HG02938 (cell line): ENCODE measurements around the gene PXMP2.
A peak's percentile ranks its signal among the peaks of the same experiment; 100 is the strongest.

Experiments used
- ATAC-seq: cut with Tn5 transposase; IDR thresholded peaks from one replicate; pipeline ENCODE4 v1.9.1; 2021; ENCODE audit warnings: mild to moderate bottlenecking, moderate library complexity; ENCODE audit not compliant: unreplicated experiment

Gene PXMP2

DNA sequence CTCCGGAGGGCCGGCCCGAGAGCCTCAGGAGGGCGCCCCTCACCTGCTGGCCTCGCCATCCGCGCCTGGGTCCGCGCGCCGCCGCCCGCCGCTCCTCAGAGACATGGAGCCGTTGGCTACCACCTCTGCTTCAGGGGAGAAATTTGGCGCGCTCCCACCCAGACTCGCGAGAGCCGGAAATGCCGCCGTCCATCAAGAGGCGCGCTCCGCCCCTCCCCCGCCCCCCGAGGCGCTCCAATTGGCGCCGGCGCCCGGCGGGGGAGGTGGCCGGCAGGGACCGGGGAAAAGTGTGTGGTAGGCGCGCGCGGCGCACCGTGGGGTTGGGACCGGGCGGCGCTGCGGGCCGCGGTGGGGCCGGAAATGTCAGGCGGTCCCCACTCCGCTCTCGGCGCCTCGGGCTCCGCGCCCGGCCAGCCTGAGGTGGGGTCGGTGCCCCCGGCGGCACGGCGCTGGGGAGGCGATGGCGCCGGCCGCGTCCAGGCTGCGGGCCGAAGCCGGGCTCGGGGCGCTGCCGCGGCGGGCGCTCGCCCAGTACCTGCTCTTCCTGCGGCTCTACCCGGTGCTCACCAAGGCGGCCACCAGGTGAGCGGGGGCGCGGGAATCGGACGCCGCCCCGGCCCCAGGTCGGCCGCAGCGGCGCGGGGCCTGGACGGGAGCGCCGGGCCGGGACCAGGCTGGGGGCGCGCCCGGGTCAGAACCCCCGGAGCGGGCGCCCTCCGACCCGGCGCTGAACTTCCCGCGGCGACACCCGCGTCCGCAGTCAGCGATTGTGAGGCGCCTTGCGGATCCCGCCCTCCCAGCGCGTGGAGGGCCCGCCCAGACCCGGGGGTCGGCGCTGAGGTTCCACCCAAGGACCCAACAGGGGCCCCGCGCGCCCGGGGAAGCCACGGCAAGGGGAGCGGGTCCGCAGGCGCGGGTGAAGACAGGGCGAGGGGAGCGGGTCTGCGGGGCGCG is at the start of gene PXMP2, which contains the start of gene POLE:
Gene PXMP2, plus strand, starts transcription at position 377 of the 954 bp plus-strand sequence. Its CDS starts 84 bp downstream, at position 461.
Gene POLE, minus strand, starts transcription at position 132 of the 954 bp plus-strand sequence. Its CDS starts 27 bp downstream, at position 105.
- peak; percentile 84 for ATAC-seq

DNA sequence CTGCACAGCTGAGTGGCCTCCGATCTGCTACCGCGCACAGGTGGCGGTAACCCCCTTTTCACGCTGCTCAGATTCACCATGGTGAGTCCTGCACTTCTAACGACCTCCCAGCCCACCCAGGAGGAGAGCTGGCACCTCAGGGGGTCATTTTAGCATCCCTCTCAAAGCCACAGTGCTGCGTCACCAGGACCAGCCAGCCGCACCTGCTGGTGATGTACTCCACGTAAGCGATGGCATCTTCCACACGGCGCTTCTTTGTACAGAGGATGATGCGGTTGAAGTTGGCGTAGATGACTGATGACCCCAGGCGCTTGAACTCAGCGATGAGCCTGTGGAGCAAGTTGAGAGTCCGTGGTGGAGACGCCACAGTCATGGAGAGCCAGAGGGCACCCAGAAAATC is 49.6 kb upstream of the PXMP2 start:
- no peak for ATAC-seq

DNA sequence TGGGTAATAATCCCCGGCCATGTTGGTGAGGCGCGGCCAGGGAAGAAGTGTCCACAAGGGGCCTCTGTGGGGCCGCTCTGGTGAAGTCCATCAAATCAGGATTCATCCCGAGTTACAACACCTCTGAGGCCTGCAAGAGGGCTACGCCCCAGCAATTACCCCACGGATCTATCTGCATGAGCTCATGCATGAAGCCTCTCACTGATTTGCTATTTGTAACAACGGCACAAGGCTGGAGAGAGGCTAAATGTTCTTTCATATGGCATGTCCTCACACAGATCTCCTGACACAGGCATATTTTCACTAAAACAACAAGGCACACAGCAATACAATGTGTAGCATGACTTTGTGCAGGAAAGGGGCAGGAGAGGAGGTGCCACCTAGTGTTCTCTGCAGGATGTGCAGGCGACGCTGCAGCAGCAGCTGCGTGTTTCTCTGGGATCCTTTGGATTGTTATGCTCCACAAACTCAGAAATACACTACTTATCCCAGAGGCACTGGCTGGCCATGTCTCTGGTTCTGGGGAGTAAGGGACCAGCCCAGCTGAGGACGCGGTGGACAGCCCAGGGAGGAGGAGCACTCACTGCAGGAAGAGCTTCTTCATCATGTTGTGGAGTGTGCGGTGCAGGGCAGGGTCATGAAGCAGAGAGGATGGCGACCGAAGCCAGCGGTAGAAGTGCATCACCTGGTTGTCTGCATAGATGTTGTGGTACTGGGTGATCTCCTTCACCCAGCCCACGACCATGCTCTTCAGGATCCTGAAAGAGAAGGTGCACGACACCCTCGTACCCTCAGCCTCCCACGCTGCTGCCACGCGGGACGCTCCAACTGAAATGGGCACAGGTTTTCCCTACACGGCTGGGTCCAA is 48.6 kb upstream of the PXMP2 start:
- ATAC-seq, result no peak

DNA sequence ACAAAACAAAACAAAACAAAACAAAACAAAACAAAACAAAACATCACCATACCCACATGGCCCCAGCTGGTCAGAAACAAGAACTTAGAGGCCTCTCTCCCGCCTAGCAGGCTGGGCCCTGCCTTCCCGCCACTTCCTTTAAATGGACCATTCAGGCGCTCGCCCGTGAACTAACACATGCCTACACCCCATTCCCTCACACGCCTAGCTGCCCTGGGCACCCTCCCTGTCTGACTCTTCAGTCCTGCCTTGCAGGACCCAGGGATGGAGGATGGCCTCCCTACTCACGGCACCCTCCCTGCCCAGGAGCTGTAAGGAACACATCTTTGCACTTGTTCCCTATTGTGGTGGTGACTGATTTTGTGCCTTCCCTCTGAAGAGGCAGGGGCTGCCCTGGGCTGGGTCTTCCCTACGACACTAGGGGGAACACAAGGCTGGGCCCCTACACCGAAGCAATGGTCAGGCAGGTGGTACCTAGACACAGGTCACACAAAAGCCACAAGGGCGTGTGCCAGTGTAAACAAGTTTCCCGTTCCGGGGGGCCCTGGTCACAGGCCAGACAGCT is 47.3 kb upstream of the PXMP2 start:
- no peak for ATAC-seq

GRCh38 chr12:132640936-132641335 is 46.5 kb upstream of the PXMP2 start:
- ATAC-seq, result no peak

GRCh38 chr12:132641811-132642650 is 45.4 kb upstream of the PXMP2 start:
- no peak for ATAC-seq

- ATAC-seq, result no peak
Observed at GRCh38 chr12:132642846-132643835, 44.2 kb upstream of the PXMP2 start.

- ATAC-seq, result no peak
Observed at GRCh38 chr12:132646850-132647249, 40.5 kb upstream of the PXMP2 start.

GRCh38 chr12:132647858-132648257 is 39.5 kb upstream of the PXMP2 start:
- ATAC-seq, result no peak

- ATAC-seq, result no peak
Observed at GRCh38 chr12:132648616-132649225, 38.7 kb upstream of the PXMP2 start.

DNA sequence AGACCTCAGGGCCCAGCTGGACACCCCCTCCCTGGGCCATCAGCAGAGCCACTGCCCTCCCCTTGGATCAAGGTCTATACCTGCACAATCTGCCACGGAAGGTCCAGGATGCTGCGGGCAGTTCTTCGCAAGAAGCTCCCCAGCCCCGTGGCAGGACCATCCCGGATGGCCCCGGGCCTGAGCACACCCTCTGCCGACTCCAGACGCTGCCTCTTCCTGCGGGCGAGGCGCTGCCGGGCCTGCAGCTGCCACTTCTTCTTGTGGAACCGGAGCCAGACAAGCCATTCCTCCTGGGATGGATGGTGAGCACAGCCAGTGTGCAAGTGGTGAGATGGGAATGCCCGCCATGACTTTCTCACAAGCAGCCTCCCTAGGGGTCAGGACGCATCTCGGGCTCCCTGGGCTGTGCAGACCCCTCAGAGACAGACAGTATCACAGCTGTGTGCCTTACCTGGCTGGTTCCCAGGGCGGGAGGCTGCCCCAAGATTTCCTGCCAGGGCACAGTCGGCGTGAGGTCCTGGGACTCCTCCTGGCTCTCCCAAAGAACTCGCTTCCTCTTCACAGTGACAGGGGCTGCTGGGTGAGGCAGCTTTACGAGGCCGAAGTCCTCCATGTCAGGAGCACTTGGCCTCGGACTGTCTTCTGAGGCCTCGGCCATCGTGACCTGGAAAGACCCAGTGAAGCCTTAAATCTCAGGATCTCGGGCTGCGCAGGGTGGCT is 38.0 kb upstream of the PXMP2 start:
- ATAC-seq, result no peak

- no peak for ATAC-seq
Observed at GRCh38 chr12:132651444-132652100, 35.8 kb upstream of the PXMP2 start.

DNA sequence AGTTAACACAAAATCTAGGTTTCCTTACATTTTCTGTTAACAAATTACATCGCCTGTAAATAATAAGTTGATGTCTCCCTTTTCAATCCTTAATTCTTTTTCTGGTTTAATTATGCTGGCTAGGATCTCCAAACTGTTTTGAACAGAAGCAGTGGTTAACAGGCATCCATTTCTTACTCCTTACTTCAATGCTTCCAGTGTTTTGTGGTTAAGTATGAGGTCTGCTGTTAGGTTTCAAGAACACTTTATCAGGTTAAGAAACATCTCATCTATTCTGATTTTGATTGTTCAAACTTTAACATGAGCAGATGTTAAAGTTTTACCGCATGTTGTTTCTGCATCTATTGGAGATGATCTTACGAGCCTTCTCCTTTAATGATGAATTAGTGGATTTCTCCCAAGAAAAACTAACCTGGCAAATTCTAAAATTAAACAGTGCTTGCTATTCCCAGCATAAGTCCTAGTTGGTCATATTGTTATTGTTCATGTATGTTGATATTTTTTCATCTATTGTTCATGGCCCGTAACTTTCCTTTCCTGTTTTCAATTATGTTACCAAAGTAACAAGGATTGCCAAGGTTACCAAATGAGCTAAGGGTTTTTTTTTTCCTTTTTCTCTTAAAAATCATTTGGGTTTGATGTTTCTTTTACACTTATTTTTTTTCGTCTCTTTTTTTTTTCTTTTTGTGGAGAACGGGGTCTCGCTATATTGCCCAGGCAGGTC is 33.7 kb upstream of the PXMP2 start:
- ATAC-seq, result no peak

GRCh38 chr12:132657004-132657727 is 30.2 kb upstream of the PXMP2 start:
- no peak for ATAC-seq

DNA sequence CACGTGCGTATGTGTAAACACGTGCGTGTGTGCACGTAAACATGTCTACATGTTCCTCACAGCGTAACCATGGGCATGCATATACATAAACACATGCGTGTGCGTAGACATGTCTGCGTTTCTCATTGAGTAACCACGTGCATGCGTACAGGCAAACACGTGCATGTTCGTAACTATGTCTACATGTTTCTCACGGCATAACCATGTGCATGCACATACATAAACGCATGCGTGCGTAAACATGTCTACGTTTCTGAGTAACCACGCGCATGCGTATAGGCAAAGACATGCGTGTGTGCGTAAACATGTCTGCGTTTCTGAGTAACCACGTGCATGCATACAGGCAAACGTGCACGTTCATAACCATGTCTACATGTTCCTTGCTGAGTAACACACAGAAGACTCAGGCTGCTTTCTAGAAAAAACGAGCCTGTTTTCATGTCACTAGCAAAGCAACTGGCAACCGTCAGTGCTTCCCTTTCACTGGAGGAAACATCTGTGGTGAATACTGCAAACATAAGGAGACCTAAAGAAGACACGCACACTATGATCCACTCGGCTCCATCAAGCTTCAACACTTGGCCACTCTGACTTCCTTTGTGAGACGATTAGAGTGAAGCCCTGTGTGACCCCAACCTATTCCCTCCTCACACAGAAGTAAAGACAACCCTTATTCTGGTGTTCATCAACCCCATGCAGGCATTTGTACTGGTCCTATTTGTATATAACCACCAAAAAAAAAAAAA is 29.1 kb upstream of the PXMP2 start:
- ATAC-seq, result no peak
